Muscle layer of duodenum (tissue), 2 donors: ENCODE measurements around the gene CMTM8.

Experiments
- H3K27ac ChIP-seq: one replicate; pipeline ENCODE4 v1.7.0; 2013; ENCODE audit warnings: mild to moderate bottlenecking, low read length
- H3K27me3 ChIP-seq: one replicate; pipeline ENCODE4 v1.7.0; 2013; ENCODE audit warnings: low read depth, mild to moderate bottlenecking, control low read depth, low read length
- H3K36me3 ChIP-seq, 2 donors: one replicate each; pipeline ENCODE4 v1.7.0; 2013; ENCODE audit warnings: low read length in 2 of 2, control low read depth in 1 of 2, mild to moderate bottlenecking in 1 of 2; ENCODE audit not compliant: insufficient read depth in 2 of 2, control insufficient read depth in 1 of 2
- H3K4me1 ChIP-seq, 2 donors: one replicate each; pipeline ENCODE4 v1.7.0; 2013; ENCODE audit warnings: low read length in 2 of 2, mild to moderate bottlenecking in 2 of 2, control low read depth in 1 of 2, moderate library complexity in 1 of 2; ENCODE audit not compliant: insufficient read depth in 2 of 2, control insufficient read depth in 1 of 2
- H3K4me3 ChIP-seq, 2 donors: one replicate each; pipeline ENCODE4 v1.7.0; 2013; ENCODE audit warnings: low read length in 2 of 2, low read depth in 1 of 2, mild to moderate bottlenecking in 1 of 2
- H3K9me3 ChIP-seq, 2 donors: one replicate each; pipeline ENCODE4 v1.7.0; 2013; ENCODE audit warnings: low read length in 2 of 2, control low read depth in 1 of 2, mild to moderate bottlenecking in 1 of 2; ENCODE audit not compliant: control insufficient read depth in 1 of 2
- donor health status: healthy.

Gene CMTM8

GRCh38 chr3:32323604-32324003 lies 85.1 kb downstream of the CMTM8 start:
- no peaks in the 10 kb centered on the region for H3K9me3 ChIP-seq
- H3K36me3 ChIP-seq: no peaks in the 10 kb centered on the region
- no peak overlapping the region for H3K27ac ChIP-seq
- no peaks in the 10 kb centered on the region for H3K4me1 ChIP-seq
- H3K27me3 ChIP-seq: no peaks in the 10 kb centered on the region
- no peak overlapping the region for H3K4me3 ChIP-seq

GRCh38 chr3:32325201-32325600 lies 86.7 kb downstream of the CMTM8 start:
- H3K27ac ChIP-seq: no peak overlapping the region
- no peaks in the 10 kb centered on the region for H3K4me1 ChIP-seq
- H3K9me3 ChIP-seq: no peaks in the 10 kb centered on the region
- H3K4me3 ChIP-seq: no peak overlapping the region
- no peaks in the 10 kb centered on the region for H3K27me3 ChIP-seq
- no peaks in the 10 kb centered on the region for H3K36me3 ChIP-seq

GRCh38 chr3:32325927-32326326 lies 87.4 kb downstream of the CMTM8 start:
- Histone ChIP-seq H3K4me3 (no peak overlapping the region), H3K27me3 (no peaks in the 10 kb centered on the region), H3K9me3 (no peaks in the 10 kb centered on the region), H3K27ac (no peak overlapping the region), H3K36me3 (no peaks in the 10 kb centered on the region), H3K4me1 (no peaks in the 10 kb centered on the region)

DNA sequence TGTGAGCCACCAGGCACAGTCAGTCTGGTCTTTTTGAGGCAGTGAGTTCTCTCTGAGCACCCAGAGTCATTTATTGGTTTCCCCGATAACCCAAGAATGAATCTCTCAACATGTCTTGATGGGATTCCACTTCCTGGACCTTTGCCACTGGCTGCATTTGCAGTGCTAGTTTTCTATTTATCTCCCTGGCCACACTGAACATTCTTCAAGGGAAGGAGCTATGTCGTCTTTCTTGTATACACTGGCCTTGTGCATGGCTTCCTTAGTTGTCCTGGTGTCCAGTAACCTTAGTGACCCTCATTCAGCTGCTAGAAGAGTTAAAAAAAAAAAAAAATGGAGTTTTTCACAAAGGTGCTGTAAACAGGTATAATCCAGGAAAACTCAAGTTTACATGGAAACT lies 88.3 kb downstream of the CMTM8 start:
- Histone ChIP-seq H3K27me3 (no peaks in the 10 kb centered on the region), H3K4me3 (no peak overlapping the region), H3K36me3 (no peaks in the 10 kb centered on the region), H3K9me3 (no peaks in the 10 kb centered on the region), H3K4me1 (no peaks in the 10 kb centered on the region), H3K27ac (no peak overlapping the region)

- H3K27me3 ChIP-seq: no peaks in the 10 kb centered on the region
- H3K27ac ChIP-seq: no peak overlapping the region
- H3K36me3 ChIP-seq: no peaks in the 10 kb centered on the region
- no peak overlapping the region for H3K4me3 ChIP-seq
- no peaks in the 10 kb centered on the region for H3K4me1 ChIP-seq
- H3K9me3 ChIP-seq: no peaks in the 10 kb centered on the region
Measured at GRCh38 chr3:32334675-32335074, 96.2 kb downstream of the CMTM8 start.

DNA sequence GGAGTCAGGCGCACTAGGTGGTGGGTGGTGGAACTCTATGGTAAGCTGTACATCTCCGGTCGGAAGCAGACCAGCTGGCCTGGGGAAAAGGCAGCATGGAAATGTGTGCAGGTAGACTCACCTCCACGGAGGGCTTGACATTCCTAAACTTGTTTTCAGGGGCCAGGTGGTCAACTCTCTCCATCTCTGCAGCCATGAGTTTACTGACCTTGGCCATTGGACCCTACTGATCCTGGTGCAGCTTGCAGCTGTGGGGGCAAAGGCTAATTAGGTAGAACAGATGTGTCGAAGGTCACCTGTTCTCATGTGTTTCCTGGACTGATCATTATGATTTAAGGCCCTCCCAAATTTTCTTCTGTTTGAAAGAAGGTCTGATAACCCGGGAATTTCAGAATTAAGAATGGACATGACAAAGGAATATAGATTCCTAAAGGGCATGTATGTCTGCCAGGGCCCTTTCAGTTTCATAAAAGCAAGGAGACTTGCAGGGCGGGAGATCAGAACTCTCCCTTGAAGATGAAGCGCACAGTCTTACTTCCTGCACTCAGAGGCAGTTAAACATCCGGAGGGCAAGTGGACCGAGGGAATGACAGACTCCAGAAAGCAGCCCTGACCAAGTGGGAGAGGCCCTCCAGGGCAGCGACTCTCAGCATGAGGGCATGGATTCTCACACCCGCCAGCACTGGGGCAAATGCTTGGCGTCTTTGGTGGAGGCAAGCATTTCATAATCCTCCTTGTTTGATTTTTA lies 97.1 kb downstream of the CMTM8 start:
- Histone ChIP-seq H3K27ac (no peak overlapping the region), H3K4me3 (no peak overlapping the region), H3K36me3 (no peaks in the 10 kb centered on the region), H3K27me3 (no peaks in the 10 kb centered on the region), H3K9me3 (no peaks in the 10 kb centered on the region), H3K4me1 (no peaks in the 10 kb centered on the region)

DNA sequence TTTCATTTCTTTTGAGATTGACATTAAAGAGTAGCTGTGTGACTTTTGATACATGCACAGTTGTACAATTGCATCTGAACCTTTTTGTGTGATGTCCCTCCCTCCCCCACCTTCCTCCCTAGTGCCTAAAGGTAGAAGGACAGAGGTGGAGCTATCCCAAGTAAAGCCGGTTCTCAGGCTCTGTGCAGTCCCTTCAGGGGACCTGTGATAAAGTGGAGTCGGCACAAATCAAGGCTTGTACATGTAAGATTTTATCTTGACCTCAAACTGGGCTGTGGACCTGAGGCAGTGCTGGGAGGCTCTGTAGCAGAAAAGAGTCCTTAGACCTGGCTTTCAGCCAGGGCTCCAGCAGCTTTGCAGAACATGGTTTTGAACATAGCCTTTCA lies 97.6 kb downstream of the CMTM8 start:
- no peaks in the 10 kb centered on the region for H3K4me1 ChIP-seq
- no peaks in the 10 kb centered on the region for H3K36me3 ChIP-seq
- H3K27ac ChIP-seq: no peak overlapping the region
- H3K4me3 ChIP-seq: no peak overlapping the region
- no peaks in the 10 kb centered on the region for H3K27me3 ChIP-seq
- H3K9me3 ChIP-seq: no peaks in the 10 kb centered on the region

- Histone ChIP-seq H3K4me1 (no peaks in the 10 kb centered on the region), H3K9me3 (no peaks in the 10 kb centered on the region), H3K27me3 (no peaks in the 10 kb centered on the region), H3K27ac (no peak overlapping the region), H3K36me3 (no peaks in the 10 kb centered on the region), H3K4me3 (no peak overlapping the region)
Measured at GRCh38 chr3:32337505-32337904, 99.0 kb downstream of the CMTM8 start.

GRCh38 chr3:32340039-32340438 lies 101.6 kb downstream of the CMTM8 start:
- no peak overlapping the region for H3K27ac ChIP-seq
- H3K9me3 ChIP-seq: no peaks in the 10 kb centered on the region
- H3K4me3 ChIP-seq: no peak overlapping the region
- no peaks in the 10 kb centered on the region for H3K27me3 ChIP-seq
- H3K36me3 ChIP-seq: no peaks in the 10 kb centered on the region
- no peaks in the 10 kb centered on the region for H3K4me1 ChIP-seq

DNA sequence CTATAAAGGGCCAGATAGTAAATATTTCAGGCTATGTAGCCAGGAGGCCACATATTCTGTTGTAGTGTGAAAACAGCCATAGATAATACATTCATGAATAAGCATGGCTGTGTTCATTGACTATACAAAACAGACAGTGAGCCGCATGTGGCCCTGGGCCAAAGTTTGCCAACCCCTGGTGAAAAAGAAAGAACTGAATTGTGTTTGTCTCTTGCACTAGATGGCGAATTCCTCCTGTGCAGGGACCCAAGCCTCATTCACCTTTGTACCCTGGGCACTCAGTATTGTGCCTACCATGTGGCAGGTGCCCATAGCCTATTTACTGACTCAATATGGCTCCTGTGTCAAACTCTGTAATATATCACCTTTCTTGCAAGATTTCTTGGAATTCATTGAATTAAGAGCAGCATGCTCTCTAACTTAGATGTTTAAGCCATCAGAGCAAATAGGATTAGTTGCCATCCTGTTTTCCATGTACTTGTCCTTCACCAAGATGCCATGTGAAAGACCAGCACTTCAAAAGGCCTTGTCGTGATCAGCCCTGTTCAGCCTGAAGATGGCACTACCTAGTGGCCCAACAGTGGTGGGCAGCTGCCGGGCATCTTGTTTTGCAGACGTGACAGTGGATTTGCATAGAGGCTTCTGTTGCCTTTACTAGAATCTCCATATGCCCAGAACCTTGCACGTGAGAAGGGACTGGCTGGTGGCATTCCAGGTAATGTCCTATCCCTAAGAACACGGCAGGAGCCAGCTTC lies 102.3 kb downstream of the CMTM8 start:
- H3K4me3 ChIP-seq: no peak overlapping the region
- H3K27me3 ChIP-seq: no peaks in the 10 kb centered on the region
- H3K4me1 ChIP-seq: no peaks in the 10 kb centered on the region
- H3K27ac ChIP-seq: no peak overlapping the region
- no peaks in the 10 kb centered on the region for H3K9me3 ChIP-seq
- H3K36me3 ChIP-seq: no peaks in the 10 kb centered on the region

DNA sequence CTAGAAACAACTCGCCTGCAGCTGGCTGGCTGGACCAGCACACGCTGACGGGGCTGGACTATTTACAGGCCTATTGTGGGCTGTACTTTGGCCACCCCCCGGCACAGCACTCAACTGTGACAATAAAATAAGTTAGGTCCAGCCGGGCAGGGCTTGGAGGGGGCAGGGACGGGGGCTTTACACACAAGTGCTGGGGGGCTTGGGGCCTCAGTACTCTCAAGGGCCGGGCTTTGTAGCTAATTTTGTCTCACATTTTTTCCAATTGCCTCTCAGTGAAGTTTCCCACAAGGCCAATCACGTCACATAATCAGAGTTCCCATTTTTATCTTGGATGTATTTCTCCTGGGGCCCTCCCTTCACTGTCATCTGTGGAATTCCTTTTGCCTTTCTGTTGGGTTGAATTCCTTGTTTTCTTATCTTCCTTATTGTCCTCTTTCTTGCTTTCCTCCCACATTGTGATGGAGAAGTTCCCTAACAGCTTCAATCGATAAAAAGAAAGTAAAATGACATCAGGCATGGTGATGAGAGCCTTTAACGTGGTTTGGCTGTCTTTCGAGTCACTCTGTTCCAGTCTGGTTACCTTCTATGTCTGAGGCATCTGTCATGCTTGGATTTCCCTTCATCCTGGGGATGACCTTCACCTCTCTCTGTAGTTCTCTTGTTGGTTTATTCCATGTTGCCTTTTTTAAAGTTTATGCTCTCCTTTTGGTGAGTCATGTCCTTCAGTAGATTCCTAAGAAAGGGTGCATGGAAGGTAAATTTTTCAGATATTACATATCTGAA lies 109.1 kb downstream of the CMTM8 start:
- no peak overlapping the region for H3K4me3 ChIP-seq
- H3K27ac ChIP-seq: no peak overlapping the region
- H3K27me3 ChIP-seq: no peaks in the 10 kb centered on the region
- H3K4me1 ChIP-seq: no peaks in the 10 kb centered on the region
- no peaks in the 10 kb centered on the region for H3K36me3 ChIP-seq
- no peaks in the 10 kb centered on the region for H3K9me3 ChIP-seq
